Measurements from ENCODE around the gene PAQR7. TPM values are rescaled to one million over a fixed set of nuclear protein-coding genes. Genes with fewer than 3 reads are reported as not detected.

PAQR7 gene
- 4.5 and 9.1 TPM in 2 replicates for total RNA-seq

GRCh38 chr1:25875154-25875855 is at the start of gene PAQR7:
Gene PAQR7 (minus strand): TSS chr1:25875708. CDS start chr1:25863839, 11,869 bp downstream.

DNA sequence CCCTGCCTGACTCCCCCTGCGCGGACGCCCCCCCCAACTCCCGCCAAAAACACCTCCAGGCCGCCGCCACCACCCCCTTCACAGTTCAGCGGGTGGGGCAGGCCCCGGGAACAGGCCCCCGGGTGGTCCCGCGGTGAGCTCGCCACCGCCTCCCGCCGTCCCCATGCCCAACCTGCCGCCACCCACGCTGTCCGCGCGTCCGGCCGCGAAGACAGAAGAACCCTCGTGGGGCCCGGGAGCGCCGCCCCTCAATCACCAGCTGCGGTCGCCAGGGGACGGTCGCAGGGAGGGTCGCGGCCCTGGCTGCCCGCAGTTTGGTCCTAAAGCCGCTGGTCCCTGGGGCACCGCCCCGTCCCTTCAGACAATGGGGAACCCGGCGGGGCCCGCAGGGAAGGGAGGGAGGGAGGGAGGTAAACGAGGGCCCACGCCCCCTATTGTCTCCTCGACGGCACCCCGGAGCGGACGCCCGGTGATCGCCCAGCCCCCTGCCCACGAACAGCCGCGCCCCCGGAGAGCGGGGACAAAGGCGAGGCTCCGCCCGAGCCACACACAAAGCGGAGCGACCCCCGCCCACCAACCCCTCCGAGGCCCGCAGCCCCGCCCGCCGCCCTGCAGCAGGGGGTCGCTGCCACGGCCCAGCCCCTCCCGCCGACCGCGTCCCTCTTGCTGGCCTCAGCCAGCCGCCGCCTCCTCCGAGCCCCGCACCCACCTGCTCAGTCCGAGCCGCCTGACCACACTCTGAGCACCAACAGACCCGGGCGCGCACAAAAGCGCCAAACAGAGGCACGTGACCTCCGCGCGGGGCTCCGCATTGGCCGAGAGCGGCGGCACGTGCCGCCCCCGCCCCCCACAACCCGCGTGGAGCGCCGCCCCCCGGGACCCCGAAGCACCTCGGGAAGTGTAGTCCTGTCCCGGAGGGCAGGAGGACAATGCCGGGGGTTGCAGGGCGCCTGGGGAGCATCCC is 30.5 kb upstream of the PAQR7 start, which contains the start of gene STMN1:
STMN1 (minus strand) TSS at position 740 of the 964 bp plus-strand sequence. CDS start 1,743 bp downstream, outside the sequence.

GRCh38 chr1:25858906-25859789 is 16.4 kb downstream of the PAQR7 start, which contains the start of gene AUNIP:
Gene AUNIP (minus strand): TSS chr1:25859457. CDS start chr1:25859357, 100 bp downstream.

DNA sequence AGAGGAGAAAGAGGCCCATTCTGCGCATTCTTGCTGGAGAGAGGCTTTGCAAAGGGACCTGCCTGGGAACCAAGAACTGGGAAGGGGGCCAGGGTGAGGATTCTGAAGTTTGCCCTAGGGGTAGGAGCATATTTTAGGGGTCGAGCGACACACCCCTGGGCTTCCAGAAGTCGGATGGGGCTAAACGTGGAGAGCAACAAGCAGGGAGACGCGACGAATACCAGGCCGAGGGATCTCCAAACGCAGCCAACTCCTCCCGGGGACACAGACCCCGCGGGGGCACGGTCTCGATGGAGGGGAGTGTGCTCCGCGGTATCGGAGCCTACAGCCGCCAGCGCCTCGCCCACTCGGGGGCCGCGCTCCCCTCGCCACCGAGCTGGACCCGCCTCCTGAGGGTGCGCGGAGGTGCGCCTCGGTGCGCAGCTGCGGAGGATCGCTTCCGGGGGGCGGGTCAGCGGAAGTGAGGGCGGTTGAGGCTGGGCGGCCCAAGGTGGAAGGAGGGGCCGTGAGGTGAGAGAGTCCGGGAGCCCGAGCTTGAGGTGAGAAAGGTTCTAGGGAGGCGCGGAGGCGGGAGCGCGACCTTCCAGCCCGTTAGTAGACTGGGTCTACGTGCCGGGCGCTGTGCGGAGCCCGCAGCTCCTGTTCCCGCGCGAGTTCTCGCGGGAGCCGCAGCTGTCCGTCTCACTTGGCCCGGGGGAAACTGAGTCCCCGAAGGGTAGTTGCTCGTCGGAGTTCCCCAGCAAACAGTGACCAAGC is 55.8 kb downstream of the PAQR7 start, which contains the start of gene MTFR1L:
MTFR1L (plus strand) TSS at position 464 of the 756 bp plus-strand sequence. CDS start 3,151 bp downstream, outside the sequence.

Other genes starting within 250 kb of the PAQR7 start
- 20.1 and 69.8 TPM in 2 replicates for gene SELENON, start 75.5 kb downstream of the PAQR7 start, total RNA-seq
- 15.2 and 21.5 TPM in 2 replicates for gene MTFR1L, start 55.8 kb downstream of the PAQR7 start, total RNA-seq
- gene AUNIP, start 16.3 kb downstream of the PAQR7 start, total RNA-seq = 2.1 and 3.1 TPM in 2 replicates
- gene STMN1, start 30.7 kb upstream of the PAQR7 start, total RNA-seq = 119 and 151 TPM in 2 replicates
- 3.6 and 17.9 TPM in 2 replicates for gene PAFAH2, start 122.4 kb upstream of the PAQR7 start, total RNA-seq
- not detected in 2 replicates for gene EXTL1, start 146.1 kb upstream of the PAQR7 start, total RNA-seq
- not detected in 2 replicates for gene SLC30A2, start 170.4 kb upstream of the PAQR7 start, total RNA-seq
- gene TRIM63, start 191.9 kb upstream of the PAQR7 start, total RNA-seq = under 0.01 TPM in 1 of 2 replicates, not detected in the other
- gene PDIK1L, start 236.1 kb upstream of the PAQR7 start, total RNA-seq = 3.2 and 4.2 TPM in 2 replicates